GM12878 (cell line): ENCODE data around the gene CYSLTR1. TPM values are rescaled to one million over a fixed set of nuclear protein-coding genes. Genes with fewer than 3 reads are reported as not detected.

ENCODE experiments used
- ATAC-seq: fragments of 200-7000 bp; cut with Tn5 transposase; 3 replicates; pipeline ENCODE4 v1.9.1; 2020; ENCODE audit warnings: mild to moderate bottlenecking, moderate library complexity
- BruUV-seq: library from RNA; stranded (reverse); fragments of 400-500 nt; replicated peaks from 2 replicates; lab custom pipeline; 2021; lab: Mats Ljungman, UMichigan
- CTCF ChIA-PET: fragments of 300-600 bp; sonication (Branson Sonifier 250); formaldehyde crosslinking; extraction: SDS; loops from one replicate; lab custom pipeline; 2021; ENCODE audit warnings: inconsistent platforms; lab: Yijun Ruan, JAX
- POLR2A ChIA-PET: fragments of 350-600 bp; formaldehyde crosslinking; extraction: SDS; loops from one replicate; lab custom pipeline; 2021; ENCODE audit warnings: inconsistent platforms; lab: Charles Lee
- RAD21 ChIA-PET: fragments of 300-600 bp; sonication (Branson Sonifier 250); formaldehyde crosslinking; loops from one replicate; lab custom pipeline; 2023; ENCODE audit warnings: antibody characterized with exemption; ENCODE audit not compliant: unreplicated experiment; lab: Charles Lee
- SMC1A ChIA-PET: fragments of 300-600 bp; sonication (Branson Sonifier 250); formaldehyde crosslinking; loops from one replicate; lab custom pipeline; 2023; ENCODE audit not compliant: unreplicated experiment, uncharacterized antibody; lab: Charles Lee
- DNase-seq: peaks from one replicate; pipeline ENCODE4 v3.0.0-alpha.2; 2011; ENCODE audit warnings: low read depth, low spot score
- FAIRE-seq: peaks from 3 replicates; lab custom pipeline; 2011; peaks lifted over from hg19 to GRCh38; lab: Jason Lieb, UNC
- H2AFZ ChIP-seq: 2 replicates; pipeline ENCODE4 v1.6.0; 2011; ENCODE audit warnings: low read depth, low read length, control low read depth; ENCODE audit not compliant: control insufficient read depth
- H3K27ac ChIP-seq: 2 replicates; pipeline ENCODE4 v1.5.1; 2011; ENCODE audit warnings: control low read depth; ENCODE audit not compliant: control insufficient read depth, insufficient read depth
- H3K27me3 ChIP-seq, 2 experiments: replicated peaks in 1 of 2; 2 replicates each; pipeline versions ENCODE4 v1.6.0 to v1.6.1; 2011; ENCODE audit warnings: low read length in 1 of 2; ENCODE audit not compliant: control insufficient read depth in 2 of 2, insufficient read depth in 2 of 2
- H3K36me3 ChIP-seq, 2 experiments: 2 replicates each; pipeline ENCODE4 v1.5.1; 2011; ENCODE audit warnings: low read length in 1 of 2; ENCODE audit not compliant: control insufficient read depth in 2 of 2, insufficient read depth in 2 of 2
- H3K4me1 ChIP-seq: 2 replicates; pipeline ENCODE4 v1.6.1; 2011; ENCODE audit warnings: mild to moderate bottlenecking, low read length, moderate library complexity, mixed read lengths; ENCODE audit not compliant: control insufficient read depth, insufficient read depth
- H3K4me2 ChIP-seq: 2 replicates; pipeline ENCODE4 v1.6.0; 2011; ENCODE audit warnings: control low read depth; ENCODE audit not compliant: control insufficient read depth, insufficient read depth
- H3K4me3 ChIP-seq: fragments of 200-600 bp; sonication (generic); 2 replicates; pipeline ENCODE4 v1.5.1; 2016
- H3K79me2 ChIP-seq: 2 replicates; pipeline ENCODE4 v1.6.0; 2011; ENCODE audit warnings: low read length; ENCODE audit not compliant: control insufficient read depth, insufficient read depth
- H3K9ac ChIP-seq: 2 replicates; pipeline ENCODE4 v1.8.0; 2011; ENCODE audit warnings: low read length, control low read depth, mixed read lengths; ENCODE audit not compliant: control insufficient read depth, insufficient read depth
- H3K9me3 ChIP-seq: replicated peaks from 3 replicates; pipeline ENCODE4 v1.5.1; 2011; ENCODE audit warnings: mild to moderate bottlenecking, low read length; ENCODE audit not compliant: control insufficient read depth, insufficient read depth
- H4K20me1 ChIP-seq: 2 replicates; pipeline ENCODE4 v1.6.0; 2011; ENCODE audit not compliant: control insufficient read depth, insufficient read depth
- JUND ChIP-seq: IDR thresholded peaks from 2 replicates; pipeline ENCODE4 v1.6.1; 2012; ENCODE audit warnings: low read depth, mild to moderate bottlenecking, low read length, improper control_type of control experiment, moderate library complexity
- MYC ChIP-seq: IDR thresholded peaks from 2 replicates; pipeline ENCODE4 v1.6.1; 2011; ENCODE audit warnings: mild to moderate bottlenecking, low read length, moderate library complexity, inconsistent platforms; ENCODE audit not compliant: insufficient read depth, insufficient replicate concordance, insufficient read length, severe bottlenecking
- RUNX3 ChIP-seq: IDR thresholded peaks from 2 replicates; pipeline ENCODE4 v1.6.1; 2012; ENCODE audit warnings: low read length, inconsistent platforms
- WGBS: methylation state at CpG from one replicate; pipeline ENCODE4 v1.1.6; 2016; ENCODE audit warnings: low lambda C conversion rate; ENCODE audit not compliant: insufficient replicate concordance, insufficient coverage; ENCODE audit errors: missing lambda C conversion rate; 5-methylcytosine and 5-hydroxymethylcytosine counted together
- in situ Hi-C: fragments of 300-500 bp; cut with MboI; formaldehyde crosslinking; loops from 9 replicates; pipeline ENCODE4 v1.14.3; 2018; ENCODE audit warnings: mixed read lengths
- intact Hi-C: fragments of 100-400 bp; cut with micrococcal nuclease; formaldehyde crosslinking; loops from one replicate; pipeline ENCODE4 v1.14.2; 2022; ENCODE audit not compliant: unreplicated experiment
- polyA plus RNA-seq, 11 experiments: library from polyadenylated mRNA; depleted of rRNA in 4 of 11; unstranded in 6 of 11; stranded (reverse) in 5 of 11; fragments of >200 nt; fragmentation: Nextera tagmentation in 4 of 11; fragmentation: Illumina TruSeq in 1 of 11; extraction: Ambion mirVana in 4 of 11; extraction: Trizol in 1 of 11; gene quantifications; 1 replicate in 1 of 11; 2 replicates in 10 of 11; pipeline versions ENCODE4 v1.2.1 to v1.2.3, GENCODE V29; 2011 to 2016; ENCODE audit warnings: inconsistent platforms in 2 of 11, missing spikeins in 2 of 11, low read depth in 1 of 11
- total RNA-seq, 4 experiments: library from RNA; depleted of rRNA in 3 of 4; stranded (reverse); fragments of >200 nt in 3 of 4; fragmentation: Illumina TruSeq in 1 of 4; extraction: Trizol in 1 of 4; gene quantifications; 2 replicates each; pipeline versions ENCODE4 v1.2.1 to v1.2.3, GENCODE V29; 2013 to 2021
- TF ChIP-seq, protein P1 (sequence below): fragments of 450-650 bp; IDR thresholded peaks from 2 replicates; pipeline ENCODE4 v1.6.1; 2018; ENCODE audit warnings: borderline replicate concordance, mild to moderate bottlenecking; ENCODE audit not compliant: partially characterized antibody

Gene CYSLTR1
- total and polyA plus RNA-seq, 10 of the 15 experiments (the other 5 are each of a cell fraction or from before 2014, with no cell fraction given), result 13.7 to 42.0 (median 24.0) TPM

DNA sequence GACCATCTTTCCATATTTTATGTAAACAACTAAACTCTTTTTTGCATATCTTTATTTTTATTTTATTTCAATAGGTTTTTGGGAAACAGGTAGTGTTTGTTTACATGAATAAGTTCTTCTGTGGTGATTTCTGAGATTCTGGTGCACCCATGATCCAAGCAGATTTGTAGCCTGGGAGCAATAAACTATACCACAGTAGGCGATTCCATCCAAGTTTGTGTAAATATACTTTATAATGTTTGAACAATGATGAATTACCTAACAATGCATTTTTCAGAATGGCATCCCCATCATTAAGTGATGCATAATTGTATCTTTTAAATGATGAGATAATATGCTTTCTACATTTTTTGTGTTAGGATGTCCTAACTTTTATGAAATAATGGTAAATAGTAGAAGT is 39.2 kb upstream of the CYSLTR1 start (continued):
- TF ChIP-seq, protein P1, sequence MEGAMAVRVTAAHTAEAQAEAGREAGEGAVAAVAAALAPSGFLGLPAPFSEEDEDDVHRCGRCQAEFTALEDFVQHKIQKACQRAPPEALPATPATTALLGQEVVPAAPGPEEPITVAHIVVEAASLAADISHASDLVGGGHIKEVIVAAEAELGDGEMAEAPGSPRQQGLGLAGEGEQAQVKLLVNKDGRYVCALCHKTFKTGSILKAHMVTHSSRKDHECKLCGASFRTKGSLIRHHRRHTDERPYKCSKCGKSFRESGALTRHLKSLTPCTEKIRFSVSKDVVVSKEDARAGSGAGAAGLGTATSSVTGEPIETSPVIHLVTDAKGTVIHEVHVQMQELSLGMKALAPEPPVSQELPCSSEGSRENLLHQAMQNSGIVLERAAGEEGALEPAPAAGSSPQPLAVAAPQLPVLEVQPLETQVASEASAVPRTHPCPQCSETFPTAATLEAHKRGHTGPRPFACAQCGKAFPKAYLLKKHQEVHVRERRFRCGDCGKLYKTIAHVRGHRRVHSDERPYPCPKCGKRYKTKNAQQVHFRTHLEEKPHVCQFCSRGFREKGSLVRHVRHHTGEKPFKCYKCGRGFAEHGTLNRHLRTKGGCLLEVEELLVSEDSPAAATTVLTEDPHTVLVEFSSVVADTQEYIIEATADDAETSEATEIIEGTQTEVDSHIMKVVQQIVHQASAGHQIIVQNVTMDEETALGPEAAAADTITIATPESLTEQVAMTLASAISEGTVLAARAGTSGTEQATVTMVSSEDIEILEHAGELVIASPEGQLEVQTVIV, result no peak
- TF ChIP-seq JUND, result no peak

DNA sequence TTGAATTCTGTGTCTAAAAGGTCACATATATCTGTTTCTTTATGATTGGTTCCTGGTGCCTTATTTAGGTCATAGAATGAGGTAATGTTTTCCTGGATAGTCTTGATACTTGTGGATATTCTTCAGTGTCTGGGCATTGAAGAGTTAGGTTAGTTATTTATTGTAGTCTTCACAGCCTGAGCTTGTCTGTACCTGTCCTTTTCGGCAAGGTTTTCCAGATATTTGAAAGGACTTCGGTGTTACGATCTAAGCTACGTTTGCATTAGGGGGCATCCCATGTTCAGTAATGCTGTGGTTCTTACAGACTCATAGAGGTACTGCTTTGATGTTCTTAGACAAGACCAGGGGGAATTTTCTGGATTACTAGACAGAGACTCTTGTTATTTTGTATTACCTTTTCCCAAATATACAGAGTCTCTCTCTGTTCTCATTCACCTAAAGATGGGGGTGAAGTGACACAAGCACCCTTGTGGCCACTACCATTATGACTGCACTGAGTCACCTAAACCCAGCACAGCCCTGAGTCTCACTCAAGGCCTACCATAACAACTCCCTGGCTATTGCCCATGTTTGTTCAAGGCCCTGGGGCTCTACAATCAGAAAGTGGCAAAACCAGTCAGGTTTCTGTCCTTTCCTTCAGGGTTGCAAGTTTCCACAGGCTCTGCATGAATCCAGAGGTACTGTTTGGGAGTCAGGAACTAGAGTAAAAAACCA is 30.1 kb upstream of the CYSLTR1 start:
- TF ChIP-seq RUNX3 (peak; percentile 11; the same call in 1 of the 2 replicates), MYC (no peak)
- Histone ChIP-seq H3K27me3 (no peaks in the 10 kb centered on the region), H3K9me3 (no peaks in the 10 kb centered on the region), H3K27ac (no peak overlapping the region), H3K4me2 (no peak overlapping the region), H3K79me2 (no peaks in the 10 kb centered on the region), H2AFZ (no peak overlapping the region), H4K20me1 (no peaks in the 10 kb centered on the region), H3K4me3 (no peak overlapping the region), H3K36me3 (no peaks in the 10 kb centered on the region), H3K4me1 (no peaks in the 10 kb centered on the region), H3K9ac (no peak overlapping the region)
- WGBS, result 32% methylated on average over 4 of the region's 4 CpGs
- no TSS peak for BruUV-seq
- SMC1A ChIA-PET, result interaction anchor here (1.0 kb wide), 1 partner anchor 24 kb away, joined by 3 read pairs; no protein-coding TSS in a partner anchor
- intact Hi-C loops (no loop called here), in situ Hi-C loops (no loop called here)
- DNase-seq (no peak), FAIRE-seq (no peak), ATAC-seq (no peak)
- CTCF ChIA-PET, result no interaction called here
- RAD21 ChIA-PET, result no interaction called here
- POLR2A ChIA-PET, result no interaction called here
